Activated naive CD4-positive, alpha-beta T cell treated with anti-CD3 and anti-CD28 coated beads, Interleukin-2, amount 10 ng/mL, durations not matched to agents 7 days and 5 days (primary cell): Measurements from ENCODE around the gene COL23A1.
"Not testable (repeated sequence)": the region's sequence is repeated elsewhere in the genome, so short reads cannot be mapped to it uniquely, and the experiment has no call there.

ENCODE experiments used
- CTCF ChIA-PET: fragments of 350-600 bp; sonication (Branson Sonifier 250); formaldehyde crosslinking; loops from one replicate; lab custom pipeline; 2021; ENCODE audit warnings: antibody characterized with exemption; lab: Charles Lee
- DNase-seq: peaks from one replicate; pipeline ENCODE4 v3.0.0-alpha.2; 2020
- H3K27ac Mint-ChIP-seq: one replicate; pipeline ENCODE4 v1.8.0; 2021; ENCODE audit warnings: mild to moderate bottlenecking, moderate library complexity, mixed read lengths
- H3K27me3 Mint-ChIP-seq: one replicate; pipeline ENCODE4 v1.8.0; 2021; ENCODE audit warnings: mild to moderate bottlenecking, mixed read lengths
- H3K36me3 Mint-ChIP-seq: one replicate; pipeline ENCODE4 v1.8.0; 2021; ENCODE audit warnings: mixed read lengths
- H3K4me1 Mint-ChIP-seq: one replicate; pipeline ENCODE4 v1.8.0; 2021; ENCODE audit warnings: mixed read lengths
- H3K4me3 Mint-ChIP-seq: one replicate; pipeline ENCODE4 v1.8.0; 2021; ENCODE audit warnings: mild to moderate bottlenecking, moderate library complexity, mixed read lengths
- H3K9me3 Mint-ChIP-seq: one replicate; pipeline ENCODE4 v1.8.0; 2021; ENCODE audit warnings: mixed read lengths

Gene COL23A1

GRCh38 chr5:178324481-178325310 is 265.5 kb downstream of the COL23A1 start:
- no peak overlapping the region for H3K27ac Mint-ChIP-seq
- H3K9me3 Mint-ChIP-seq, result no peaks in the 10 kb centered on the region
- H3K36me3 Mint-ChIP-seq, result no peaks in the 10 kb centered on the region
- H3K4me3 Mint-ChIP-seq, result no peak overlapping the region
- H3K27me3 Mint-ChIP-seq, result no peaks in the 10 kb centered on the region
- CTCF ChIA-PET, result no interaction called here
- H3K4me1 Mint-ChIP-seq, result no peaks in the 10 kb centered on the region
- DNase-seq, result no peak

- CTCF ChIA-PET, result no interaction called here
- H3K27ac Mint-ChIP-seq, result no peak overlapping the region
Observed at GRCh38 chr5:178323961-178324360, 266.2 kb downstream of the COL23A1 start.

DNA sequence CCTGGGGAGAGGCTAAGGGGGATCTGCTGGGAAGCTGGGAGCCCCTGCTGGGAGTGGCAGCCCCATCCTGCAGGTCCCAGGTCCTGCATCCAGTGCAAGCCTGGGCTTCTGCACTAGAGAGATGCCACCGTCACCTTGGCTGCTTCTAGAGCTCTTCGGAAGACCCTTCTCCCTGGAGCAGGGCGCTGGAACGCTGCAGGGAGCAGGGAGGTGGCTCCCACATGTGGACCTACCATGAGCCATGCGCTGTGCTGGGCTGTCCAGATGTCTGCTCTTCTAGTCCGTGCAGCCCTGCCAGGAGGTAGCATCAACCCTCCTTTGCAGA is 266.7 kb downstream of the COL23A1 start:
- no peaks in the 10 kb centered on the region for H3K36me3 Mint-ChIP-seq
- no peak overlapping the region for H3K27ac Mint-ChIP-seq
- no peak overlapping the region for H3K4me3 Mint-ChIP-seq
- no peak for DNase-seq
- no peaks in the 10 kb centered on the region for H3K4me1 Mint-ChIP-seq
- CTCF ChIA-PET, result no interaction called here
- no peaks in the 10 kb centered on the region for H3K9me3 Mint-ChIP-seq
- H3K27me3 Mint-ChIP-seq, result no peaks in the 10 kb centered on the region

More at GRCh38 chr5:178323961-178324360, 266.2 kb downstream of the COL23A1 start:
- no peak overlapping the region for H3K4me3 Mint-ChIP-seq
- H3K9me3 Mint-ChIP-seq, result no peaks in the 10 kb centered on the region
- H3K4me1 Mint-ChIP-seq, result no peaks in the 10 kb centered on the region
- H3K27me3 Mint-ChIP-seq, result no peaks in the 10 kb centered on the region
- no peak for DNase-seq
- no peaks in the 10 kb centered on the region for H3K36me3 Mint-ChIP-seq

DNA sequence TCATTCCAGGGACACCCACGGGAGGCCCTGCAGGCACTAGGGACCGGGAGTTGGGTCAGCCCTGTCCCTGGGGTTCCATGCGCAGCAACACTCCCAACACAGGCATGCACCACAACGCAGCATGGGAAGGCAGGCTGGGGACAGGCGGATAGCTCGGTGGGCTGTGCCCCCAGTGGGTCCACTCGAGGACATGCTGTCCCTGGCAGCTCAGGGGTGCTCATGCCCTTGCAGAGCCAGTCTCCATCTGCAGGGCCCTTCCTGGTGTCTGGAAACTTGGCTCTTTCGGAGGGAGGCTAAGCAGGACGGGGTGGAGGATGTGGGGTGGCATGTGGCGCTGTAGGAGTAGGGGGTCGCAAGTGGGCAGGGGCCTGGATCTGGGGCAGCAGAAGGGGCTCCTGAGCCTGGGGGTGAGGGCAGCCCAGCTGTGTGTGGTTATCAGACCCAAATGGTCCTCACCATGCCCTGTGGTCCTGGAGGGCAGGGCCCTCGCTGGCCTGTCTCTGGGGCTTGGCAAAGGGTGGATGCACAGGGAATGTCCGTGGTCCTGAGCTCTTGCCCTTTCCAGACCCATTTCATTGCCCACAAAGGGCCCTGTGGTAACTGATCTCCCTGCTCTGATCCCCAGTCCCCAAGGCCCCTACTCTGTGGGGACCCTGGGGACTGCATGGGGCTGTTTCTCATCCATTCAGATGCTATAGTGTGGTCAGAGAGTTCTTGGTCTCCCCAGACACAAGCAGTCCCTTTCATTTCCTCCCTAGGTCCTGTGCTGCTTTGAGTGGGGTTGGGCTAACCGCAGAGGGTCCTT is 267.3 kb downstream of the COL23A1 start:
- no peak overlapping the region for H3K27ac Mint-ChIP-seq
- no peaks in the 10 kb centered on the region for H3K27me3 Mint-ChIP-seq
- CTCF ChIA-PET, result no interaction called here

DNA sequence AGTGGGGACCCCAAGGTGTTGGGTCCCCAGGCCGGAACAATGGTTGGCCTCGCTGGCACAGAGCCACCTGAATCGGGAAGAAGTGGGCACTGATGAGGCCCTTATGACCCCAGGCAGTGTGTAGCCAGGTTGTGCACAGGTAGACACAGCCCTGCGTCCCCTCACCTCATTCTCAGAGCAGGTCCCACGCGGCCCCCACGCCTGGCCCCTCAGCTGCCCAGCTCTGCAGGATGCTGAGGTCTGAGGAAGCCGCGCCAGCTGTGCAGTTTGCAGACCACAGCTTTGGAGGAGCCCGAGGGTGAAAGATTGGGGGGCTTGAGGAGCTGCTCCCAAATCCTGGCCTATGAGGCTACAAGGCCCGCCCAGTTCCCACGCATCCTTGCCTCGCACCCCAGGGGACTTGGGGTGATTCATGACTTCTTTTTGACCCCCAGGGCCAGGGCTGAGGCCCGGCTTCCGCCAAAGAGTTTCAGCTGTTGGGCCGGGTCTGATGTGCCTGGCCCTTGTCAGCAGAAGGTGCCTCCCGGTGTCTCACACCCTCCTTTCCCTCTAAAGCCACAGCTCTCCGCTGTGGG is 269.8 kb downstream of the COL23A1 start:
- DNase-seq, result no peak
- no peak overlapping the region for H3K27ac Mint-ChIP-seq
- no peaks in the 10 kb centered on the region for H3K27me3 Mint-ChIP-seq
- no peaks in the 10 kb centered on the region for H3K4me1 Mint-ChIP-seq
- H3K36me3 Mint-ChIP-seq, result no peaks in the 10 kb centered on the region
- peaks cover 12% of the 10 kb centered on the region for H3K9me3 Mint-ChIP-seq
- CTCF ChIA-PET, result interaction anchor here (1.0 kb wide), 1 partner anchor 41 kb away, joined by 3 read pairs; no protein-coding TSS in a partner anchor
- no peak overlapping the region for H3K4me3 Mint-ChIP-seq

More for the DNA sequence above, 267.3 kb downstream of the COL23A1 start:
- no peaks in the 10 kb centered on the region for H3K36me3 Mint-ChIP-seq
- H3K4me3 Mint-ChIP-seq, result no peak overlapping the region
- H3K4me1 Mint-ChIP-seq, result no peaks in the 10 kb centered on the region
- DNase-seq, result no peak
- H3K9me3 Mint-ChIP-seq, result peaks cover 2% of the 10 kb centered on the region

DNA sequence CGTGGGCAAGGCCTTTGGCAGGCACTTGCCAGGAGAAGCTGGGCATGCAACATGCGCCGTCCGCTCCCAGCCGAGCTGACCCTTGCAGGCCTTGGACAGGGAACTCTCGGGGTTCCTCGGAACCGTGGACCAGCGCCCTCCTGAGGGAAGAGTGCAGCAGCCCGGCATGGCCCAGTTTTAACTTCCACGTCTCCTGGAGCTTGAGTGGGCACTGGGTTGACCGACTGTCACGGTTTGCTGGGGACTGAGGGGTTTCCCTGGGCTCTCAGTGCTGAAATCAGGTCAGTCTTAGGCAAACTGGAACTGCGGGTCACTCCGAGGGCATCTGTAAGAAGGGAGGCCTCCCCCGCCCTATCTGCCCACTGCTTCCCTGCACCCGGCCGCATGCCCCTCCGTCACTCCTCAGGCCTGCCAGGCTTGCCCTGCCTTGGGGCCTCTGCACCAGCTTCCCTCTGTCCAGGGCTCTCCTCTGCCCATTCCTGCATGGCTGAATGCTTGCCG is 270.6 kb downstream of the COL23A1 start:
- CTCF ChIA-PET, result no interaction called here
- no peak for DNase-seq
- Mint-ChIP-seq H3K27me3 (no peaks in the 10 kb centered on the region), H3K4me3 (no peak overlapping the region), H3K4me1 (no peaks in the 10 kb centered on the region), H3K27ac (no peak overlapping the region), H3K9me3 (peaks cover 12% of the 10 kb centered on the region), H3K36me3 (no peaks in the 10 kb centered on the region)

GRCh38 chr5:178318893-178319292 is 271.3 kb downstream of the COL23A1 start:
- peaks cover 12% of the 10 kb centered on the region for H3K9me3 Mint-ChIP-seq
- H3K27ac Mint-ChIP-seq, result no peak overlapping the region
- no peak overlapping the region for H3K4me3 Mint-ChIP-seq
- no peaks in the 10 kb centered on the region for H3K4me1 Mint-ChIP-seq
- DNase-seq, result no peak
- CTCF ChIA-PET, result no interaction called here
- H3K27me3 Mint-ChIP-seq, result no peaks in the 10 kb centered on the region
- no peaks in the 10 kb centered on the region for H3K36me3 Mint-ChIP-seq

DNA sequence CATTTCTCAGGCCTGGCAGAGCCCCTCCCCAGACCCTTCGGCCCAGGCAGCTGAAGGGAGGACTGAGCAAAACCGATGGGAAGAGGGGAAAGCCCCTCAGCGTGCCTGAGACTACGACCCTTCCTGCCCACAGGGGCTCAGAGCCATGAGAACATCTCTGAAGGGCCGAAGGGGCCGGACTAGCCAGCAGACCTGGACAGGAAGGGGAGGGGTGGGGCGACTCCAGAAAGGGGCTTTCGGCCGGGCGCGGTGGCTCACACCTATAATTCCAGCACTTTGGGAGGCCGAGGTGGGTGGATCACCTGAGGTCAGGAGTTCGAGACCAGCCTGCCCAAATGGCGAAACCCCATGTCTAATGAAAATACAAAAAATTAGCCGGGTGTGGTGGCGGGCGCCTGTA is 271.8 kb downstream of the COL23A1 start:
- H3K36me3 Mint-ChIP-seq, result no peaks in the 10 kb centered on the region
- no peak for DNase-seq
- CTCF ChIA-PET, result no interaction called here
- H3K4me1 Mint-ChIP-seq, result no peaks in the 10 kb centered on the region
- peaks cover 12% of the 10 kb centered on the region for H3K9me3 Mint-ChIP-seq
- no peak overlapping the region for H3K27ac Mint-ChIP-seq
- H3K27me3 Mint-ChIP-seq, result no peaks in the 10 kb centered on the region
- no peak overlapping the region for H3K4me3 Mint-ChIP-seq

- H3K4me1 Mint-ChIP-seq, CTCF ChIA-PET, H3K4me3 Mint-ChIP-seq, DNase-seq, H3K27ac Mint-ChIP-seq, H3K27me3 Mint-ChIP-seq, H3K36me3 Mint-ChIP-seq: not testable (repeated sequence)
- peaks cover 12% of the 10 kb centered on the region for H3K9me3 Mint-ChIP-seq
Observed at GRCh38 chr5:178317727-178318126, 272.5 kb downstream of the COL23A1 start.

DNA sequence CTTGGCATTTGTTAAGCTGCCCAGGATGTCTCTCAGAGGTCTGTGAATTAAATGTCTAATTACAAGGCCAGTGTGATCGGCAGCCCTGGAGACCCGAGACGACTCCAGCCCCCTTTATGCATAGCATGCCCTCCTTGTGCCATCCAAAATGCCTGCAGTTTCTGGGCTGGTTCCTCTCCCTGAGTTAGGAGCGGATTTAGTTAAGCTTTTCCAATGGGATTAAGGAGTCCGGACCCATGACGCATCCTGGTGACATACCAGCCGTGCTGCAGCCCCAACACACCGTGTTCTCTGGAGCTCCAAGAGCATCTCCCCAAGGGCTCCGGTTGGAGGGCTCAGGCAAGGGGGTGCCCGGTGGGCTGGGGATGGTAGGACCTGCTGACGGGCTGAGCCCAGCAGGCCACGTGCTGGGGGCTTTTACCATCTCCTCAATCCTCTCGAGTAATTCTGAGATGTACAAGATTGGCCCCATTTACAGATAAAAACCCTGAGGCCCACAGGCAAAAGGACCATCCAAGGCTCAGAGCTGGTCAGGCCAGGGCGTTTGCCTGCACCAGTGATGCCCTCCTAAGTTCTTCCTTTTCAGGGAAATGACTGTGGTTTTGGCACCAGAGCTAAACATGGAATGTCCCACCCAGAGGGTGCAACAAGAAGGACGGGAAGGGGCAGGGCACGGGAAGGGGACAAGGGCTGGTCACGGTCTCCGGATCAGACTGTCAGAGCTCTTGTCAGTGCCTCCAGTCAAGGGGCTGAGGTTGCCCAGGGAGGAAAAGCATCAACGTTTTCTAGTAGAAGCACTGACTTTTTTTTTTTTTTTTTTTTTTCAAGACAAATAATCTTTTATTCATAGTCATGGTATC is 275.0 kb downstream of the COL23A1 start:
- CTCF ChIA-PET, result no interaction called here
- Mint-ChIP-seq H3K36me3 (no peaks in the 10 kb centered on the region), H3K9me3 (peaks cover 12% of the 10 kb centered on the region)

GRCh38 chr5:178314061-178314660 is 276.0 kb downstream of the COL23A1 start:
- H3K27me3 Mint-ChIP-seq, result no peaks in the 10 kb centered on the region
- CTCF ChIA-PET, result no interaction called here
- H3K9me3 Mint-ChIP-seq, result peaks cover 12% of the 10 kb centered on the region
- H3K27ac Mint-ChIP-seq, result no peak overlapping the region
- H3K36me3 Mint-ChIP-seq, result no peaks in the 10 kb centered on the region
- no peak for DNase-seq
- no peak overlapping the region for H3K4me3 Mint-ChIP-seq
- H3K4me1 Mint-ChIP-seq, result no peaks in the 10 kb centered on the region

More for the DNA sequence above, 275.0 kb downstream of the COL23A1 start:
- Mint-ChIP-seq H3K4me1 (no peaks in the 10 kb centered on the region), H3K4me3 (no peak overlapping the region), H3K27ac (no peak overlapping the region), H3K27me3 (no peaks in the 10 kb centered on the region)
- no peak for DNase-seq

GRCh38 chr5:178313316-178313715 is 276.9 kb downstream of the COL23A1 start:
- H3K4me3 Mint-ChIP-seq, result no peak overlapping the region
- no peaks in the 10 kb centered on the region for H3K27me3 Mint-ChIP-seq
- no peaks in the 10 kb centered on the region for H3K4me1 Mint-ChIP-seq
- DNase-seq, result no peak
- CTCF ChIA-PET, result no interaction called here
- H3K27ac Mint-ChIP-seq, result no peak overlapping the region
- peaks cover 12% of the 10 kb centered on the region for H3K9me3 Mint-ChIP-seq
- no peaks in the 10 kb centered on the region for H3K36me3 Mint-ChIP-seq

DNA sequence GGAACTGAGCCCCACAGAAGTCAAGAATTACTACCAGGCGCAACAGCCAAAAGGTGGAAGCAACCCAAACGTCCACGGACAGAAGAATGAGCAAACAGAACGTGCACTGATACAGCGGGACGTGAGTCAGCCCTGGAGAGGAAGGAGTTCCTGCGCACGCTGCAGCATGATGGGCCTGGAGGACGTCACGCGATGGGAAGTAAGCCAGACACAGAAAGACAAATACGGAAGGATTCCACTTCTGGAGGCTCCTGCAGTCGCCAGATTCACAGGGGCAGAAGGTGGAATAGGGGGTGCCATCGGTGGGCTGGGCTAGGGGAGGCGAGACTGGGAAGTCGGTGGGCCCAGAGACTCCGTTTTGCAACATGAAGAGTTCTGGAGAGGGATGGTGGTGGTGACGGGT is 277.3 kb downstream of the COL23A1 start:
- H3K4me1 Mint-ChIP-seq, result no peaks in the 10 kb centered on the region
- H3K36me3 Mint-ChIP-seq, result no peaks in the 10 kb centered on the region
- no peak overlapping the region for H3K27ac Mint-ChIP-seq
- no peaks in the 10 kb centered on the region for H3K27me3 Mint-ChIP-seq
- H3K4me3 Mint-ChIP-seq, result no peak overlapping the region
- CTCF ChIA-PET, result no interaction called here
- no peak for DNase-seq
- H3K9me3 Mint-ChIP-seq, result peaks cover 9% of the 10 kb centered on the region
